PC-9 (cell line): ENCODE measurements around the gene FGF7. TPM values are rescaled to one million over a fixed set of nuclear protein-coding genes. Genes with fewer than 3 reads are reported as not detected.

Source experiments
- Bru-seq: library from RNA; stranded (reverse); fragments of 400-500 nt; gene quantifications from one replicate; lab custom pipeline; 2021; lab: Mats Ljungman, UMichigan
- BruChase-seq, 2 experiments: library from RNA; stranded (reverse); fragments of 400-500 nt; gene quantifications; one replicate each; lab custom pipeline; 2021; lab: Mats Ljungman, UMichigan
- BruUV-seq: library from RNA; stranded (reverse); fragments of 400-500 nt; replicated peaks from 2 replicates; lab custom pipeline; 2021; lab: Mats Ljungman, UMichigan
- CTCF ChIA-PET: fragments of 300-600 bp; sonication (Branson Sonifier 250); formaldehyde crosslinking; loops from one replicate; lab custom pipeline; 2022; ENCODE audit warnings: antibody characterized with exemption; lab: Charles Lee
- POLR2A ChIA-PET: fragments of 300-600 bp; sonication (Branson Sonifier 250); formaldehyde crosslinking; loops from one replicate; lab custom pipeline; 2022; ENCODE audit warnings: antibody characterized with exemption; ENCODE audit not compliant: unreplicated experiment; lab: Charles Lee
- DNase-seq, 2 experiments: peaks; one replicate each; pipeline versions ENCODE4 v3.0.0 to v3.0.0-alpha.2; 2015 to 2022; ENCODE audit warnings: mixed read lengths in 1 of 2
- H2AFZ ChIP-seq: fragments of 200-600 bp; sonication (generic); 2 replicates; pipeline ENCODE4 v1.8.1; 2017; ENCODE audit warnings: antibody characterized with exemption
- H3F3A ChIP-seq: fragments of 200-600 bp; sonication (generic); 2 replicates; pipeline ENCODE4 v1.8.1; 2017; ENCODE audit warnings: antibody characterized with exemption, mild to moderate bottlenecking, low read depth; ENCODE audit not compliant: insufficient read depth
- H3K27ac ChIP-seq: fragments of 200-600 bp; sonication (generic); 2 replicates; pipeline ENCODE4 v1.6.1; 2016; ENCODE audit warnings: mixed run types
- H3K27me3 ChIP-seq: fragments of 200-600 bp; sonication (generic); 2 replicates; pipeline ENCODE4 v1.6.1; 2016; ENCODE audit warnings: low read depth, mixed run types; ENCODE audit not compliant: insufficient read depth
- H3K36me3 ChIP-seq: fragments of 200-600 bp; sonication (generic); 2 replicates; pipeline ENCODE4 v1.6.1; 2016; ENCODE audit warnings: low read depth, mixed run types
- H3K4me1 ChIP-seq: fragments of 200-600 bp; sonication (generic); replicated peaks from 2 replicates; pipeline ENCODE4 v1.6.1; 2016; ENCODE audit warnings: mixed run types; ENCODE audit not compliant: insufficient read depth
- H3K4me2 ChIP-seq: fragments of 200-600 bp; sonication (generic); 2 replicates; pipeline ENCODE4 v1.6.1; 2017; ENCODE audit warnings: mixed run types
- H3K4me3 ChIP-seq: fragments of 200-600 bp; sonication (generic); 2 replicates; pipeline ENCODE4 v1.6.1; 2016; ENCODE audit warnings: mixed run types
- H3K79me2 ChIP-seq: fragments of 200-600 bp; sonication (generic); 2 replicates; pipeline ENCODE4 v1.6.1; 2017; ENCODE audit warnings: low read depth, mixed run types
- H3K9me2 ChIP-seq: fragments of 200-600 bp; sonication (generic); 2 replicates; pipeline ENCODE4 v1.8.1; 2017; ENCODE audit warnings: mild to moderate bottlenecking; ENCODE audit not compliant: insufficient read depth
- H3K9me3 ChIP-seq: fragments of 200-600 bp; sonication (generic); 2 replicates; pipeline ENCODE4 v1.8.1; 2016; ENCODE audit warnings: low read depth; ENCODE audit not compliant: insufficient read depth
- H4K20me1 ChIP-seq: fragments of 200-600 bp; sonication (generic); 2 replicates; pipeline ENCODE4 v1.8.1; 2017; ENCODE audit not compliant: insufficient read depth
- CTCF ChIP-seq: fragments of 200-600 bp; sonication (generic); conservative IDR thresholded peaks from 2 replicates; pipeline ENCODE4 v1.6.1; 2017; ENCODE audit warnings: mixed run types, antibody characterized with exemption, mild to moderate bottlenecking, moderate library complexity
- EZH2 ChIP-seq: fragments of 200-600 bp; sonication (generic); IDR thresholded peaks from 2 replicates; pipeline ENCODE4 v1.8.0; 2017; ENCODE audit warnings: antibody characterized with exemption, low read depth
- intact Hi-C: fragments of 100-400 bp; cut with micrococcal nuclease; formaldehyde crosslinking; loops from one replicate; pipeline ENCODE4 v1.10.0; 2022; ENCODE audit not compliant: unreplicated experiment
- long read RNA-seq: library from polyadenylated mRNA; stranded (forward); transcript quantifications from one replicate; pipeline ENCODE4 v2.0.0, GENCODE V29; 2022
- total RNA-seq: library from RNA; stranded (reverse); gene quantifications from 2 replicates; pipeline ENCODE4 v1.2.3, GENCODE V29; 2021

The FGF7 gene
- total RNA-seq (not detected in 2 replicates), Bru-seq, nascent RNA (percentile 11 among the genes with signal in this experiment), BruChase-seq, experiment 1, labeled RNA remaining after a 2-hour chase (percentile 14 among the genes with signal in this experiment), BruChase-seq, experiment 2, labeled RNA remaining after a 6-hour chase (percentile 18 among the genes with signal in this experiment)
- long read RNA-seq: 0 reads

- H3K4me2 ChIP-seq: no peak within 1 kb of the TSS
- no peaks in the 10 kb centered on the region for H3F3A ChIP-seq
- intact Hi-C loops: no loop called here
- no peaks in the 10 kb centered on the region for H3K79me2 ChIP-seq
- H3K9me2 ChIP-seq: no peaks in the 10 kb centered on the region
- H2AFZ ChIP-seq: no peak within 1 kb of the TSS
- 0 out of 2 replicates have a peak, but pooled peaks cover 6% of the 10 kb centered on the region for H3K9me3 ChIP-seq
- H3K27me3 ChIP-seq: no peaks in the 10 kb centered on the region
- POLR2A ChIA-PET: no interaction called here
- DNase-seq: no peak
- no peak within 1 kb of the TSS for H3K4me3 ChIP-seq
- H3K4me1 ChIP-seq: no peaks in the 10 kb centered on the region
- TF ChIP-seq EZH2 (no peak), CTCF (no peak)
- BruUV-seq: no TSS peak
- no peak within 1 kb of the TSS for H3K27ac ChIP-seq
- H3K36me3 ChIP-seq: no peaks in the 10 kb centered on the region
- CTCF ChIA-PET: interaction anchor here (1.4 kb wide), 1 partner anchor 561 kb away, joined by 3 read pairs; no protein-coding TSS in a partner anchor
- H4K20me1 ChIP-seq: no peaks in the 10 kb centered on the region
These were observed at the start of gene FGF7 for GRCh38 chr15:49423021-49423420. Gene FGF7 (plus strand): TSS chr15:49423242. CDS start chr15:49424298, 1,056 bp downstream.

GRCh38 chr15:49379996-49380395, 43.0 kb upstream of the FGF7 start:
- Histone ChIP-seq H3K79me2 (no peaks in the 10 kb centered on the region), H3K27me3 (no peaks in the 10 kb centered on the region), H3F3A (no peaks in the 10 kb centered on the region; the same call in 1 of the 2 replicates), H4K20me1 (no peaks in the 10 kb centered on the region), H3K9me3 (no peaks in the 10 kb centered on the region), H3K9me2 (no peaks in the 10 kb centered on the region), H3K36me3 (no peaks in the 10 kb centered on the region), H2AFZ (no peak overlapping the region), H3K4me1 (peaks cover 9% of the 10 kb centered on the region), H3K4me2 (no peak overlapping the region), H3K4me3 (no peak overlapping the region), H3K27ac (no peak overlapping the region)
- BruUV-seq: no TSS peak
- no peak for DNase-seq
- CTCF ChIA-PET: no interaction called here
- TF ChIP-seq EZH2 (no peak), CTCF (no peak)
- intact Hi-C loops: no loop called here
- POLR2A ChIA-PET: no interaction called here

- no peak overlapping the region for H3K27ac ChIP-seq
- H2AFZ ChIP-seq: no peak overlapping the region
- H3K4me1 ChIP-seq: peaks cover 9% of the 10 kb centered on the region
- POLR2A ChIA-PET: no interaction called here
- H3K4me3 ChIP-seq: no peak overlapping the region
- intact Hi-C loops: no loop called here
- no peak for TF ChIP-seq EZH2
- TF ChIP-seq CTCF: no peak
- H3K4me2 ChIP-seq: no peak overlapping the region
- H3K9me2 ChIP-seq: no peaks in the 10 kb centered on the region
- DNase-seq: no peak
- no TSS peak for BruUV-seq
- H3K9me3 ChIP-seq: no peaks in the 10 kb centered on the region
- H4K20me1 ChIP-seq: no peaks in the 10 kb centered on the region
- H3K27me3 ChIP-seq: no peaks in the 10 kb centered on the region
- CTCF ChIA-PET: no interaction called here
- H3K79me2 ChIP-seq: no peaks in the 10 kb centered on the region
- H3F3A ChIP-seq: no peaks in the 10 kb centered on the region; the same call in 1 of the 2 replicates
- no peaks in the 10 kb centered on the region for H3K36me3 ChIP-seq
These were observed 42.1 kb upstream of the FGF7 start for GRCh38 chr15:49380912-49381311.
